NCI-H524 treated with DMSO at 0.1 percent for 48 hours (cell line): ENCODE measurements around the gene TNIP1.

Experiments
- DNase-seq: peaks from one replicate; lab custom pipeline; 2025; lab: John Stamatoyannopoulos, UW

Gene TNIP1

DNA sequence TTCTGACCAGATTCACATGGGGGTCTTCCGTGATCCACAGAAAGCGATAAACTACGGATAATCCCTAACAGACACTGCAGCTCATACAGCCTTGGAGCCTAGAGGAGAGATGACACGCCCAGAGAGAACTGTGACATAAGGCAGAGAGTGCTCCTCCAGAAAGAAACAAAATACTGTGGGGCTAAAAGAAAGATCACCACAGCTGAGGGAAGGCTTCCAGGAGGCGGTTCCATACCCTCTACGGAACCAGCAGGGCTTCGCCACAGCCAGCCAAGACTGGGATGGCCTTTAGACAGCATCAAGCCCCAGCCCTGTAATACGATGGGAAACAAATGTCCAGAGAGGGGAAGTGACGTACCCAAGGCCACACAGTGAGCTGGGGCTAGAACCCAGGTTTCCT lies 41.2 kb downstream of the TNIP1 start:
- DNase-seq, result no peak

DNA sequence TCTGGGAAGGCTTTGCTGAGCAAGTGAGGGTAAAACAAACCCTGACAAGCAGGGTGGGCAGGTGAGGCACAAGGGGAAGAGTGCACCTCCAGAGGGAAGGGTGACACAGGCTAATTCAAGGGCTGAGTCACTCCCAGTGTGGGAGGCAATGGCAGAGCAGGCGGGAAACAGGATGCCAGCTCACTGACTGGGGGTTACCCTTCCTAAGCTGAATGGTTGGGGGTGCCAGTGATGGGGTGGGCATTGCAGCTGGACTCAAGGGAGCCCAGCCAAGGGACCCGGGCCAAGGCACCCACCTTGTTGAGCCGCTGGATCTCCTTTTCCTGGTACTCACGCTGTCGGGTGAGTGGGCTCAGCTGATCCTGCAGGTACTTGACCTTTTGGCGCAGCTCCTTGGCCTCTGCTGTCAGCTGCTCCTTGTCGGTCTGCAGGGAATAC lies 42.0 kb downstream of the TNIP1 start:
- DNase-seq, result no peak

DNA sequence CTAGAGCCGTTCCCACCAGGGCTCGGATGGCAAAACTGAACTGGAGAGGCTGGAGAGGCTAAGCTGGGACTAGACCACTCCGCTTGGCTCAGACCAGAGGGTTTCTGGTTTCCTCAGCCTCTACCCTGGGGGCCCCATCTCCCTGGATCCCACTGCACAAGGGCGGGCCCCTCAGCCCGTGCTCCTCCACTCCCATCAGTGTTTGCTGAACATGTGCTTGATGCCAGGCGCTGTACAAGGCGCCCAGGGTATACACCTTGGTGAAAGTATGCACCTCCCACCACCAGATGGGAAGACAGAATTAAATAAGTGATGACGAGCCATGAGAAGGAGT lies 42.5 kb downstream of the TNIP1 start:
- DNase-seq, result no peak

DNA sequence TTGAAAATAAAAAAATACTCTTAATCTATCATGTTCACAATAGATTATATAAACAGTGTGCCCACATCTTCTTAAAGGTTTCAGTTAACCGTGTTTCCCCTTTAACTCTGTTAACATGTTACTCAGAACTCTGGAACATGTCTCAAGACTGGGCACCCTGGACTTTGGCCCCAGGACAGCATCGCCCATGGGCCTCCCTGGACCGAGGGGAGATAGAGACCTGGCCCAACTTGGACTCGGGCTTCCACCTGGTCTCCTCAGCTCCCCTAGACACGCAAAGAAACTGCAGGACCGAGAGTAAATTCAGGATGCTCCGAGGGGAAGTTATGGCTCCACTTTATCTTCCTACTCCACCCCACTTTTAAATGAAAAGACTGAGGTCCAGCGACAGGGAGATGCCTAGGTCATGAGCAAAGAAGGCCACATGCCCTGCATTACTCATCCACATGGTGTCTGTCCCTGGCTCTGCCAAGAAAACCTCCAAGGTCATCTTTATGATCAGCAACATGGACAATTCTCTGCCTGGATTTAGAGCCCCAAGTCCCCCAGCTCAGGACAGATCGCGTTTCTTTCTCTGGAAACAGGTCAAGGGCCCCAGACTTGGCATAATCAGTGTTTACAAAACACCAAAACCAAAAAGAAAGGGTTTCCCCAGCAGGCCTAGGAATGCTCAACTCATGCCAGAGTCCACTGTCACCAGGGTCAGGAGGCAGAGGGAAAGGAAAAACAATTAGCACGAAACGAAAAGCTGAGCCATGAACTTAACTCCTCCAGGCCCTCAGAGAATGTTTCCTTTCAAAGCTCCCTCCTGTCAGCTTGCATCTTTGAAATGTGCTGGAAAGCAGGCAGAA lies 43.0 kb downstream of the TNIP1 start:
- no peak for DNase-seq

DNA sequence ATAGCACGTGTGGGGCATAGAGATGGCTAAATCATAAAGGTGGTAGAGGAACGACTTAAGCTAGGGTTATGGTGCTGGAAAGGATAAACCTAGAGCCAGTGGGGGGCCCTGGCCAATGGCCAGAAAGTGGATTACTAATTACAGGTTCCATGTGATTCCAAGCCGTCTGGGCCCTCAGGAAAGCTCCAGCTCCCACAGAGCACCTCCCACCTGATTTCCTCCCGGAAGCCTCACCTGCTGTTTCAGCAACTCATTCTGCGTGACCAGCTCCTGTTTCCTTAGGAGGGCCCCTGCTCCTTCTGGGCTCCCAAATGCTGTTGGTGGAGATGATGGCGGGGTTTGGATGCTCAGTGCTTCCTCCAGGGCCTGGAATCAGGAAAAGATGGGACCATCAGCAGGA lies 44.3 kb downstream of the TNIP1 start:
- peak; percentile 26 for DNase-seq

DNA sequence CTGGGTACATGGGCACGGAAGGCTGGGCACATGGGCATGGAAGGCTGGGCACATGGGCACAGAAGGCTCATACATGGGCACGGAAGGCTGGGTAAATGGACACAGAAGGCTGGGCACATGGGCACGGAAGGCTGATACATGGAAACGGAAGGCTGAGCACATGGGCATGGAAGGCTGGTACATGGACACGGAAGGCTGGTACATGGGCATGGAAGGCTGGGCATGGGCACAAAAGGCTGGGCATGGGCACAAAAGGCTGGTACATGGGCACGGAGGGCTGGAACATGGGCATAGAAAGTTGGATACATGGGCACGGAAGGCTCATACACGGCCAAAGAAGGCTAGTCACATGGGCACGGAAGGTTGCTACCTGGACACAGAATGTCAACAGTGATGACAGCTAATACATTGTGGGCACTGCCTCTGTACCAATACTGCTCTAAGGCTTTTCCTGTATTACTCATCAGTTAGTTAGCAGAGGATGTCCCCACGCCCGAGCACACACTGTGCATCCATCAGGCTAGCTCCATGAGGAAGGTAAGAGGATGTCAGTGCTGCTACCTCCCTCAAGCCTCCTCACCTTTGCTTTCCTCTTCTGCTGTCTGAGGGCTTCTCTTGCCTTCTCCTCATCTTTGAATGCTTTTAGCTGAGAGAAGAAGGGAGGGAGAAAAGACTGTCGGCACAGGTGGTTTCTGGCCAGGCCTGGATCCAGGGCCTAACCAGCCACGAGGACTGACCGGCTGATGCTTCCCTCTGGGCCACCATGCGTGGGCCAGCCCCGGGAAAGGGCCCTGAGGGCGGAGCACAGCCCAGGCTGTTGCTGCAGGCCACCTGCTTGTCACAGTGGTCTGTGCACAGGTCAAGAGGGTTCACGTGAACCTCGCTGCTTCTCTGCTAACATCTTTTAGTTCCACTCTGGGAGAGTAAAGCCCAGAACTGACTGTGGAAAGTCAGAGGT lies 46.1 kb downstream of the TNIP1 start:
- DNase-seq, result no peak

DNA sequence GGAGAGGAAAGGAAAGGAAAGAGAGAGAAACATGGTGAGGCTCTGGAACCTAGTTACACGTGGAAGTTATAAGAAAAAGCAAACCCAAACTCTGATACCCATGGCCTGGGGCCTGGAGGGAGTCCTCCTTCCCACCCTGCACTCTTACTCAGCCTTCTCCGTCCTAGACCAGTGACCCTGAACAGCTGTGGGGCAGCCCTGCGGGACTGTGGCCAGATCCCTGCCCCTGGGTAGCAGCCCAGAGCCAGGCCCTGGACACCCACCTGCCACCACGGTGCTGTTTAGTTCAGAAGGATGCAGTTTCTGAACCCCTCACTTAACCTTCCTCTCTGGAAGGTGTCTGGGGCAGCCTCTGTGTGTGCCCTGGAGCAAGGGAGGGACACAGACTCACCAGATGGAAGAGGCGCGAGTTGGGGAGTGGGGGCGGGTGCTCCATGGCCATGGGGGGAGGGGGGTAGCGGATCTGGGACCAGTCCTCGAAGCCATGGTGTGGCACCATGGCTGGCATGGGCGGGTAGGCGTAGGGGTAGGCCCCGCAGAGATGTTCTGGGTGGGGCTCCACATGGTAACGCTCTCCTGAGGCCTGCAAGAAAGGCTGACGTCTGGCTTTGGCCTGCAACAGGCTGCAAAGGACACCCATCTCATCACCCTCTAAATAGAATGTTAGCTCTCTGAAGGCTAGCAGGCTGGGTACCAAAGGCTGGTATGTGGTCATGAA lies 47.5 kb downstream of the TNIP1 start:
- DNase-seq, result no peak

DNA sequence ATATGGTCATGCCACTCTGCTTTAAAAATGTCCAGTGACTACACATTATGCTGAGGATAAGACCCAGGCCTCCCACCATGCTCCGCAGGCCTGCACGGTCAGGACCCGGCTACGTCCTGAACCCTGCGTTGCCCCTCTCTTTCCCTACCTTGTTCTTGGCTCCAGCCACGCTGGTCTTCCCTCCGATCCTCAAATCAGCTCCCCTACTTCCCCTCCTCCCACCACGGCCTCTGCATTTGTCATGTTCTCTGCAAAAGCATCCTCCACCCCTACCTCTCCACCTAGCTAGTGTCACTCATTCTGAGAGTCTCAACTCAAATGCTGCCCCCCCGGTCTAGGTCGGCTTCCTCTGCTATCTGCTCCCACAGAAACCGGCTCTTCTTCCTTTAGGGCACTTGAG lies 49.3 kb downstream of the TNIP1 start:
- DNase-seq, result no peak

DNA sequence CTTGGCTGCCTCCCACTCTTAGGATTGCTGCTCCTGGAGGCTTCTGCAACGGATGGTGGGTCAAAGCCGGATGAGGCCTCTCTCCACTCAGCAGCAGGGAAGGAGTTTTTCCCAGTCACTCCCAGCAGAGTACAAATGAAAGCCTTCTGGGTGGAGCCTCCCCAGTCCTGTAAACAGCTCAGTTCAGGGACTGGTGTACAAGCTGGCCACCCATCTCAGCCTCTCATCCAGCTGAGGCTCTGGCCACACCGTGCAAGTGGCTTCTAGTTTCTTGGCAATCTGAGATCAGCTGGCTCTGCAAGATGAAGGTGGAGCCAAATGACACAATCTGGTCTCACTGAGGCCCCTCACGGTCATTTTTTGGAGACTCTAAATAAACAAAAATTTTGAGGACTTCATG lies 50.5 kb downstream of the TNIP1 start:
- DNase-seq, result no peak

DNA sequence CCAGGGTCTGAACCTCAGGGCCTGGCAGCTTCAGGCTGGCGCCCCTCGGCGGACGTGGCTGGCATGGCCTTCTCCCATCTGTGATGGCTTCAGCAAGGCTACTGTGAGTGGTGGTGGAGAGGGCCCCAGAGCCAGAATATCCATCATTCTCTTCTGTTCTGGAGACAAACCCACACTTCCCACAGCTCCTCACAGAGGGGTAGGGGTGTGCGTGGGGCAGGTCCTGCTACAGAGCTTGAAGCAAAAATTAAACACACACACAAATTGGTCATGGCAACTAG lies 50.8 kb downstream of the TNIP1 start:
- DNase-seq, result no peak

DNA sequence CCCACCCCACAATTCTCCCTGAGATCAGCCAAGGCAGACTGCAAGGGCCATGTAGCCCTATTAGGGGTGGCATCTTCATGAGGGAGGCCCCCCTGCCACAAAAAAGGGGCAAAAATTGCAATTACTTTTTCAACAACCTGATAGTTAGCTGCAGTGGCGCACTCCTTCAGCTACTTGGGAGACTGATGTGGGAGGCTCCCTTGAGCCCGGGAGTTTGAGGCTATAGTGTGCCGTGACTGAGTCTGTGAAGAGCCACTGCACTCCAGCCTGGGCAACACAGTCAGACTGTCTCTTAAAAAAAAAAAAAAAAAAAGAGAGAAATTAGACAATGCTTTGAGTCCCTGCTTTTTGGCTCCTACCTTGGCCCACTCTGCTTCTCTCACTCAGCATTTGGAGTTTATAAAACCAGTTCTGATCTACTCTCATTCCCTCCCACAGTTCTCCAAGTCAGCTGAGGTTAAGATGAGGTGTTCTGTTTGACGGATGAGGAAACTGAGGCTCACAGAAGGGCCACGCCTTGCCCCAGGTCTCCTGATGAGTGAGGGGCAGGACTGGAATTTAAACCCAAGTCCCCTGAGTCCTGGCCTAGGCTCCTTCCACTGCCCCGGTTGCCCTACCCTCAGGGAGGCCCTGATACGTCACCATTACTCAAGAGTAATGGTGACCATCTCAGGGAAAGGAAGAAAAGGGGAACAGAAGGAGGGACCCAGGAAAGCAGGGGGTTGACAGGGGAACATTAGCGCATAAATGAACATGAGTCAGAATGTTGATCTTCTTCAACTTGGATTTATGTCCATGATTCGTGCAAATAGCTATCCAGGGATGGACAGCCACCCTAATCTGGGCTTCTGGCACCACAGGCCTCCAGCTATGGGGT lies 51.4 kb downstream of the TNIP1 start:
- no peak for DNase-seq

DNA sequence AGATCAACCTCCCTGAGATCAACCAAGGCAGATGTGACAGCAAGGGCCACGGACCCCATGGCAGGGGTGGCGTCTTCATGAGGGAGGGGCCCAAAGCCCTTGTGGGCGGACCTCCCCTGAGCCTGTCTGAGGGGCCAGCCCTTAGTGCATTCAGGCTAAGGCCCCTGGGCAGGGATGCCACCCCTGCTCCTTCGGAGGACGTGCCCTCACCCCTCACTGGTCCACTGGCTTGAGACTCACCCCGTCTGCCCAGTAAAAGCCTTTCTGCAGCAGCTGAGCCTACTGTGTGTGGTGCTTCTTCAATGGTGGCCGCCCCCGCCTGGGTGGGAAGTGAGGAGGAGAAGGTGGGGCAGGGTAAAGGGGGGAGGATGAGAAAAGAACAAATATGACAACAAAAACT lies 52.1 kb downstream of the TNIP1 start:
- no peak for DNase-seq

DNA sequence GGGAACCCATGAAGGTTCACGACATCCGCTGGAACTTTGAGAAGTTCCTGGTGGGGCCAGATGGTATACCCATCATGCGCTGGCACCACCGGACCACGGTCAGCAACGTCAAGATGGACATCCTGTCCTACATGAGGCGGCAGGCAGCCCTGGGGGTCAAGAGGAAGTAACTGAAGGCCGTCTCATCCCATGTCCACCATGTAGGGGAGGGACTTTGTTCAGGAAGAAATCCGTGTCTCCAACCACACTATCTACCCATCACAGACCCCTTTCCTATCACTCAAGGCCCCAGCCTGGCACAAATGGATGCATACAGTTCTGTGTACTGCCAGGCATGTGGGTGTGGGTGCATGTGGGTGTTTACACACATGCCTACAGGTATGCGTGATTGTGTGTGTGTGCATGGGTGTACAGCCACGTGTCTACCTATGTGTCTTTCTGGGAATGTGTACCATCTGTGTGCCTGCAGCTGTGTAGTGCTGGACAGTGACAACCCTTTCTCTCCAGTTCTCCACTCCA lies 52.8 kb downstream of the TNIP1 start:
- DNase-seq, result no peak

DNA sequence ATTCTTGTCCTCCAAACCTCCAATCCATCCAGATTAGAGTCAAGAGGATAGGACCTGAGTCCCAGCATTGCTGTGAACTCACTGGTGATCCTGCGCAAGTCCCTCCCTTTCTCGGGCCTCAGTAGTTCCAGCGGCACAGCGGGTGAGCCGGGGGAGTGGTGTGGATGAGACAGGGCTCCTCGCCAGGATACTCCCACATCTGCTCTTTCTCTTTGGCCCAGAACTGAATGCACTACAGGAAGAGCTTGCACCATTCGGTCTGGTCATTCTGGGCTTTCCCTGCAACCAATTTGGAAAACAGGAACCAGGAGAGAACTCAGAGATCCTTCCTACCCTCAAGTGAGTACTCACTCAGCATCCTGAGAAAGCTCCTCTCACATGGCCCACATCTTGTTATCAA lies 54.2 kb downstream of the TNIP1 start:
- DNase-seq, result no peak

DNA sequence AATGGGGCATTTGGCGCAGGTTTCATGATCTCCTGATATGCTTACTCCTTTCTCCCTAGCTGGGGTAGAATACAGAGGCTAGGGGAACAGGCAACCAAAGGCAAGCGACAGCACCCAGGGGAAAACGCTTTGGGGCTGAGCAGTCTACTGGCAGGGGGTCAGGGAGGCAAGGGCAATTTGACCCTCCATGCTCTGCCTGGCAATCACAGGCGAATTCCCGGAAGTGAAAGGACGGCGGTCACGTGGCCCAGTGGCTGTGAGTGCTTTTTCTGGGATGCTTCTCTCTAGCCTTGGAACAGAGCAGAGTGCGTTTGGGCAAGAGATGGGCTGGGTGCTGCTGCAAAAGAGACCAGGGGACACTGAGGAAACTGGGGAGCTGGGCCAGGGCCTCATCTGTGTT lies 54.7 kb downstream of the TNIP1 start:
- DNase-seq, result no peak

DNA sequence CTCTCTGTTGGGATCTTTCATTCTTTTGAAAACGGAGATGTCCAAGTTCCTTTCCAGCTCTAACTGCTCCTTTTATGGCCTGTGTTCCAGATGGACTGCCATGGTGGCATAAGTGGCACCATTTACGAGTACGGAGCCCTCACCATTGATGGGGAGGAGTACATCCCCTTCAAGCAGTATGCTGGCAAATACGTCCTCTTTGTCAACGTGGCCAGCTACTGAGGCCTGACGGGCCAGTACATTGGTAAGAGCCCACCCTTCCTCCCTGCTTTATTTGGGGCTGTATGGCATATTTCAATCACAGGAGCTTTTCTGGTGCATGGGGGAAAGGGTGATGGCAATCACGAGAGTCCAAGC lies 55.6 kb downstream of the TNIP1 start:
- no peak for DNase-seq

DNA sequence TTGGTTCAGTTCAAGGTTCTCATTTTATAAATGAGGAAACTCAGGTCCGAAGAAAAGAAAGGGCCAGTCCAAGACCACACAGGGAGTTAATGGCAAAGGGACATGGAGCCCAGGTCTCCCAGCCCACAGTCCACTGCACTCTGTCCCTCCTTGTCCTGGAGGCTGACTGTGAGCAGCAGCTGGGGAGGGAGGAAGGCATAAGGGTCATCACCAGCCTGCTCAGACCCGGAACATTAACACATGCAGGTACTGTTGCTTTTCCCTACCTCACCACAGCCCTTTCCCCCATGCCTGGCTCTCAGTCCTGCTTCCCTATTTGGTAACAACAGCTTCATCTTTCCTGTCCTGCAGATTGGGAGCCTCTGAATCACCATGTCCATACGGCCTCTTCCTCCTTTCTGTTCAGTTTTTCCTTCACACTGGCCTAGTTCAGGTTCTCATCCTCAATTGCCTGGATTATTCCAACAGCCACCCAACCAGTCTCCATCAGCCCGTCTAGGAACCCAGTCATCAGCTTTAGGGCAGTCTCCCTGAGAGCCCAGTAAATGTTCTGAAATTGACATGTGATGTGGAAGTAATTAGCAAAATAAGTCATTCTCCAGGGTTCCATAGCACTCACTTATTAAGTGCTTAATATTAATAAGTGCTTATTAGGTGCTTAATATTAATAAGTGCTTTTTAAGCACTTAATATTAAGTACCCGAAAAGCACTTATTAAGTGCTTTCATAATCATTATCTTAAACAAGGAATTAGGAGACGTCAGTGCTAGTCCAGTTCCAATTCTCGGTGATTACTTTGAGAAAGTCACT lies 56.2 kb downstream of the TNIP1 start:
- DNase-seq, result no peak

DNA sequence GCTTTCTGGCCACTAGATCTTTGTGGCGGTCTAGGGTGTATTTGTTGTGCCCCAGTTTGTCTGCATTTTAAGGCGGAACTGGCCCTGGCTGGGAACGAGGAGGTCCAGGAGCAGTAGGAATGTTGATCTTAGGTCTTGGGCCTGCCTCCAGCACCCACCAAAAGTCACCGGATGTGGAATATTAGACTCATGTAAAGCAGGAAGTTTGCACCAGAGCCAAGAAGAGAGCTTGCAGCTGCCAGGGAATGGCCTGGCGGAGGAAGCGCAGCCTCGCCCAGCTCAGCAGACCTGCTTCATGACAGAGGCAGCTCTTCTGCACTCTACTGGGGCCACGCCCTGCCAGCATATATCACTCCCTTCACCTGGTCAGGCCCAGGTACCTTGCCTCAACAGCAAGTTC lies 57.2 kb downstream of the TNIP1 start:
- no peak for DNase-seq

DNA sequence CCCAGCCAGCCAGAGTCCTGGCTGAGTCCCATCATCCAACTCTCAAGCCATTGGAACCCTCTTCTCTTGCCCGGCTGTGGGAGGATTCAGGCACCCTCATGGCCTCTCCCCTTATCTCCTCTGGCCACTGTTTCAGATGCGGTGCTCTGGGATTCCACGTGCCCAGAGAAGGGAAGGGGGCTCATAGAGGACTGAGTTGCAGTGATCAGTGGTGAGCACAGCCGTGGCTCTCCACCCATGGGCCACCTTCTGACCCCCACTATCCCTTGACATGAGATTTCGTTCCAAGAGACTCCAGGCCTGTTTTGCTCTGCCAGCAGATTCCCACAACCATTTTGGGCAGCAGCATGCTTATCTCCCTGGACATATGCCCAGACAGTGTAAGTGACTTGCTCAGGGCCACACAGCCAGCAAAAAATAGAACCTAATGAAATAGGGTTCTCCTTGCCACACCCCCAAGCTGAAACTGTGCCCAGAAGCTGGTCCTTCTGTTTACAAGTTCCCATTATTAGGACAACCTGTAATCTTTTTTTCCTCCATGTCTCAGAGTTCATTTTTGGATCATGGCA lies 57.7 kb downstream of the TNIP1 start:
- no peak for DNase-seq

DNA sequence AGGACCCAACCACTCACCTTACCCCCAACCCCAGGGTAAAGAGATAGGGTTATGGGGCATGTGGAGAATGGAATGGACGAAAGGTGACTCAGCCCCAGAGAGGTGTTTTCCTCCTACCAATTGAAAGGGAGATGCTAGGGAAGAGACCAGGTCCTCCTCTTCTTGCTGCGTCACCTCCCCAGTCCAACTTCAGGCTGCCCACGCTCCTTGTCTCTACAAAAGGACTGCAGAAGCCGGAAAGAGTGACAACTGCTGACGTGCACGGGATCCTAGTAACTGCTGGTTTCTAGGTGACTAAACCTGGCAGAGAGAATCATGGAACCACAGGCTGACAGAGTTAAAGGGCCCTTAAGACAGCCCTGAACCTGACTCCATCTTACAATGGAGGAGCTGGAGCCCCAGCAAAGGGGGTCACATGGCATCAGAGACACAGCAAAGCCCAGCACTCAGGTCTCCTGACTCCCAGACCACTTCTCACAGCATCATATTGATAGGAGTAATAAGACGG lies 58.3 kb downstream of the TNIP1 start:
- no peak for DNase-seq
